Lower leg skin (tissue), 3 donors: Measurements from ENCODE around the gene ZDHHC14.

ENCODE experiments used
- CTCF ChIP-seq, 3 donors: fragments of 450-650 bp; IDR thresholded peaks; one replicate each; pipeline ENCODE4 v1.5.1; 2016; ENCODE audit warnings: antibody characterized with exemption in 3 of 3, mild to moderate bottlenecking in 3 of 3, moderate library complexity in 2 of 3
- POLR2A ChIP-seq, 2 donors: fragments of 450-650 bp; IDR thresholded peaks; one replicate each; pipeline ENCODE4 v1.6.1; 2016 to 2017; ENCODE audit warnings: antibody characterized with exemption in 2 of 2, mild to moderate bottlenecking in 1 of 2, moderate library complexity in 1 of 2

- TF ChIP-seq CTCF (IDR thresholded peaks at IDR 0.05) (no peak), POLR2A (IDR thresholded peaks at IDR 0.05) (no peak)
These were observed 70.1 kb downstream of the ZDHHC14 start for GRCh38 chr6:157450931-157451742.
